22Rv1 (cell line): Measurements from ENCODE around the gene COPZ2.

Experiments used
- H3K27ac ChIP-seq: fragments of 450-650 bp; 2 replicates; pipeline ENCODE4 v1.5.1; 2017
- ZFX ChIP-seq: fragments of 450-650 bp; IDR thresholded peaks from 2 replicates; pipeline ENCODE4 v1.6.1; 2017; ENCODE audit warnings: antibody characterized with exemption, borderline replicate concordance
- TF ChIP-seq, protein P1 (sequence below): fragments of 450-650 bp; IDR thresholded peaks from 2 replicates; pipeline ENCODE4 v1.5.1; 2017; ENCODE audit warnings: mild to moderate bottlenecking

COPZ2 gene

DNA sequence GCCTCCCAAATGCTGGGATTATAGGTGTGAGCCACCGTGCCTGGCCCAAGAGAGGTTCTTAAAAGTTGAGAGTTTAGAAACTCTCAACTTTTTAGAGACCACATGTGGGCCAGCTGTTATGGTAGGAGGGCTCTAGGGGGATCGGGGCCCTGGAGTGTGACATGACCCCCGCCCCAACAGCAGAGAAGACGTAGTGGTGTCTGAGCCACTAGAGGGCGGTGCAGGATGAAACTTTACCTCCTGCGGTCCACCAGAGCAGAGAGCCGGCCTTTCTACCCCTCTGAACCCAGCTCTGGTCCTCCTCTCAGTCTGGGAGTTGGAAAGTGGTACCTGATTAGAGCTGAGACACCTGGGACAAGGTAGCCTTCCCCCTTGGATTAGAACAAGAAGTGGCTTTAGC, 59.3 kb downstream of the COPZ2 start:
- H3K27ac ChIP-seq, result no peak overlapping the region
- TF ChIP-seq, protein P1, sequence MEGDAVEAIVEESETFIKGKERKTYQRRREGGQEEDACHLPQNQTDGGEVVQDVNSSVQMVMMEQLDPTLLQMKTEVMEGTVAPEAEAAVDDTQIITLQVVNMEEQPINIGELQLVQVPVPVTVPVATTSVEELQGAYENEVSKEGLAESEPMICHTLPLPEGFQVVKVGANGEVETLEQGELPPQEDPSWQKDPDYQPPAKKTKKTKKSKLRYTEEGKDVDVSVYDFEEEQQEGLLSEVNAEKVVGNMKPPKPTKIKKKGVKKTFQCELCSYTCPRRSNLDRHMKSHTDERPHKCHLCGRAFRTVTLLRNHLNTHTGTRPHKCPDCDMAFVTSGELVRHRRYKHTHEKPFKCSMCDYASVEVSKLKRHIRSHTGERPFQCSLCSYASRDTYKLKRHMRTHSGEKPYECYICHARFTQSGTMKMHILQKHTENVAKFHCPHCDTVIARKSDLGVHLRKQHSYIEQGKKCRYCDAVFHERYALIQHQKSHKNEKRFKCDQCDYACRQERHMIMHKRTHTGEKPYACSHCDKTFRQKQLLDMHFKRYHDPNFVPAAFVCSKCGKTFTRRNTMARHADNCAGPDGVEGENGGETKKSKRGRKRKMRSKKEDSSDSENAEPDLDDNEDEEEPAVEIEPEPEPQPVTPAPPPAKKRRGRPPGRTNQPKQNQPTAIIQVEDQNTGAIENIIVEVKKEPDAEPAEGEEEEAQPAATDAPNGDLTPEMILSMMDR, result peak; percentile 78
- no peak for TF ChIP-seq ZFX
